Measurements from ENCODE around the gene CORIN. TPM values are rescaled to one million over a fixed set of nuclear protein-coding genes. Genes with fewer than 3 reads are reported as not detected.

Gene CORIN
- polyA plus RNA-seq, 3 donors, result 0.01 TPM; not detected in 2

DNA sequence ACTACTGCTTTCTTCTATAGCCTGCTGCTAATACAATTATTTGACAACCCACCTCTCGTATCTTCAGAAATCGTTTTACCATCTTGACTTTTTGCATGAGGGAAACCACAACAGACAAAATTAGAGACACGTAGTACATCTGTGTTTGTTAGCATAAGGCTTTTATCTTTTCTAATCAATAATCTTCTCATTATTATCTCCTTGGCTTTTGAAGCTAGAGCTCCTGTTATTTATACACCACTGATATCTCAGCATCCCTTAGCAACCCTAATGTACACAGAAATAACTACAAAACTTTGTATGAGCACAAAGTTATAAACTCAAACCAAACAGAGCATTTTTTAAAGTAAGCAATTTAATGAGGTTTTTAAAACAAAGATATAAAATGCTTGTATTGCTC, 39.7 kb downstream of the CORIN start:
- intact Hi-C loops (cut with micrococcal nuclease), result no loop called here
- Histone ChIP-seq H3K4me3 (replicated peaks in 1 of 3; ENCODE audit: low read depth in 2 of 3, low read length in 3 of 3) (no peak overlapping the region), H3K4me1 (ENCODE audit: control insufficient read depth in 1 of 2, insufficient read depth in 2 of 2, low read length in 2 of 2) (no peaks in the 10 kb centered on the region), H2AFZ (ENCODE audit: insufficient read depth, low read depth, low read length, poor library complexity, severe bottlenecking) (no peak overlapping the region), H3K9ac (ENCODE audit: insufficient read depth, low read length, poor library complexity, severe bottlenecking) (no peak overlapping the region), H3K27me3 (ENCODE audit: control insufficient read depth in 2 of 2, insufficient read depth in 2 of 2, low read length in 2 of 2) (no peaks in the 10 kb centered on the region), H3K36me3 (replicated peaks in 1 of 2; ENCODE audit: control insufficient read depth in 1 of 2, insufficient read depth in 2 of 2, low read length in 2 of 2) (no peaks in the 10 kb centered on the region), H3K79me2 (ENCODE audit: insufficient read depth, low read length) (no peaks in the 10 kb centered on the region), H3K4me2 (replicated peaks; ENCODE audit: extremely low read depth, low read length, poor library complexity, severe bottlenecking) (no peak overlapping the region), H3K9me3 (replicated peaks in 1 of 2; ENCODE audit: control insufficient read depth in 1 of 2, insufficient read depth in 1 of 2, low read length in 2 of 2) (no peaks in the 10 kb centered on the region), H3K27ac (ENCODE audit: low read depth in 1 of 2, low read length in 2 of 2) (no peak overlapping the region), H4K20me1 (ENCODE audit: insufficient read depth, low read length) (no peaks in the 10 kb centered on the region)
- Mint-ChIP-seq H3K4me3 (no peak overlapping the region), H3K27ac (no peak overlapping the region), H3K4me1 (no peaks in the 10 kb centered on the region), H3K9me3 (peaks cover 0 to 3% (median 0%) of the 10 kb centered on the region in 7 donors), H3K36me3 (no peaks in the 10 kb centered on the region), H3K27me3 (ENCODE audit: low read depth in 3 of 3) (peaks cover 0 to 10% (median 3%) of the 10 kb centered on the region in 3 donors)
- WGBS (ENCODE audit: insufficient coverage), result 100% methylated on average over 1 of the region's 3 CpGs
- TF ChIP-seq, protein P1, sequence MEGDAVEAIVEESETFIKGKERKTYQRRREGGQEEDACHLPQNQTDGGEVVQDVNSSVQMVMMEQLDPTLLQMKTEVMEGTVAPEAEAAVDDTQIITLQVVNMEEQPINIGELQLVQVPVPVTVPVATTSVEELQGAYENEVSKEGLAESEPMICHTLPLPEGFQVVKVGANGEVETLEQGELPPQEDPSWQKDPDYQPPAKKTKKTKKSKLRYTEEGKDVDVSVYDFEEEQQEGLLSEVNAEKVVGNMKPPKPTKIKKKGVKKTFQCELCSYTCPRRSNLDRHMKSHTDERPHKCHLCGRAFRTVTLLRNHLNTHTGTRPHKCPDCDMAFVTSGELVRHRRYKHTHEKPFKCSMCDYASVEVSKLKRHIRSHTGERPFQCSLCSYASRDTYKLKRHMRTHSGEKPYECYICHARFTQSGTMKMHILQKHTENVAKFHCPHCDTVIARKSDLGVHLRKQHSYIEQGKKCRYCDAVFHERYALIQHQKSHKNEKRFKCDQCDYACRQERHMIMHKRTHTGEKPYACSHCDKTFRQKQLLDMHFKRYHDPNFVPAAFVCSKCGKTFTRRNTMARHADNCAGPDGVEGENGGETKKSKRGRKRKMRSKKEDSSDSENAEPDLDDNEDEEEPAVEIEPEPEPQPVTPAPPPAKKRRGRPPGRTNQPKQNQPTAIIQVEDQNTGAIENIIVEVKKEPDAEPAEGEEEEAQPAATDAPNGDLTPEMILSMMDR (IDR thresholded peaks at IDR 0.05), result no peak
- no peak for DNase-seq

DNA sequence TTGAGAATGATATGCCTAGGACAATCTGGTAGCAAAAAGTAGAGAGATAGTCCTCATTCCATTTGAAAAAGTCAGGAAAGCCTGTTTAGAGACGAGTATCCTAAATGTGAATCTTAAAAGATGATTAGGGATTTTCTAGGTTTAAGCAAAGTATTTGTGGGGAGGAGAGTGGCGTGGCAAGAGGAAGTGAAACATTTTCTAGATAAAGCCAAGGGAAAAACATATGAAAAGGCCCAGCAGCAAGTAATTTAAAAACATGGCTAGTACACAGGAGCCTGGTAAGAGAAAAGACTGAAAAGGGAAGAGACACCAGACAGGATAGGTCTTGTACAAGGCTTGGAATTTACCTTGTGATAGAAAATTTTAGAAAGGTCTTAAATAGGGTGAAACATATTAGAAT, 45.9 kb downstream of the CORIN start:
- no peaks in the 10 kb centered on the region for H3K9me3 ChIP-seq (replicated peaks in 1 of 2; ENCODE audit: control insufficient read depth in 1 of 2, insufficient read depth in 1 of 2, low read length in 2 of 2)
- no peak overlapping the region for H3K4me3 ChIP-seq (replicated peaks in 1 of 3; ENCODE audit: low read depth in 2 of 3, low read length in 3 of 3)
- H3K27me3 Mint-ChIP-seq (ENCODE audit: low read depth in 3 of 3), result peaks cover 0 to 13% (median 4%) of the 10 kb centered on the region in 3 donors
- H2AFZ ChIP-seq (ENCODE audit: insufficient read depth, low read depth, low read length, poor library complexity, severe bottlenecking), result no peak overlapping the region
- H3K4me2 ChIP-seq (replicated peaks; ENCODE audit: extremely low read depth, low read length, poor library complexity, severe bottlenecking), result no peak overlapping the region
- no peaks in the 10 kb centered on the region for H3K36me3 ChIP-seq (replicated peaks in 1 of 2; ENCODE audit: control insufficient read depth in 1 of 2, insufficient read depth in 2 of 2, low read length in 2 of 2)
- H3K27ac Mint-ChIP-seq, result no peak overlapping the region
- H3K36me3 Mint-ChIP-seq, result no peaks in the 10 kb centered on the region
- H3K27ac ChIP-seq (ENCODE audit: low read depth in 1 of 2, low read length in 2 of 2), result no peak overlapping the region
- H3K9me3 Mint-ChIP-seq, result peaks cover 0 to 7% (median 0%) of the 10 kb centered on the region in 7 donors
- 20% methylated on average over 2 of the region's 2 CpGs for WGBS (ENCODE audit: insufficient coverage)
- no peaks in the 10 kb centered on the region for H3K4me1 Mint-ChIP-seq
- TF ChIP-seq, protein P1 (IDR thresholded peaks at IDR 0.05), result no peak
- no peak for DNase-seq
- no peak overlapping the region for H3K9ac ChIP-seq (ENCODE audit: insufficient read depth, low read length, poor library complexity, severe bottlenecking)
- no peaks in the 10 kb centered on the region for H3K27me3 ChIP-seq (ENCODE audit: control insufficient read depth in 2 of 2, insufficient read depth in 2 of 2, low read length in 2 of 2)
- no peak overlapping the region for H3K4me3 Mint-ChIP-seq
- H3K4me1 ChIP-seq (ENCODE audit: control insufficient read depth in 1 of 2, insufficient read depth in 2 of 2, low read length in 2 of 2), result no peaks in the 10 kb centered on the region
- H4K20me1 ChIP-seq (ENCODE audit: insufficient read depth, low read length), result no peaks in the 10 kb centered on the region
- no peaks in the 10 kb centered on the region for H3K79me2 ChIP-seq (ENCODE audit: insufficient read depth, low read length)
- intact Hi-C loops (cut with micrococcal nuclease), result no loop called here
